NB4 (cell line): ENCODE measurements around the gene LRFN2.

Experiments
- DNase-seq: peaks from one replicate; pipeline ENCODE4 v3.0.0; 2010; ENCODE audit warnings: low read depth
- H3K4me3 ChIP-seq: one replicate; pipeline ENCODE4 v1.5.1; 2011; ENCODE audit warnings: mild to moderate bottlenecking, low read depth, low read length, moderate library complexity
- MYC ChIP-seq: IDR thresholded peaks from 2 replicates; pipeline ENCODE4 v1.6.1; 2011; ENCODE audit warnings: low read depth, low read length
- POLR2A ChIP-seq: IDR thresholded peaks from 2 replicates; pipeline ENCODE4 v1.6.1; 2011; ENCODE audit warnings: mild to moderate bottlenecking; ENCODE audit not compliant: insufficient read length; ENCODE audit errors: extremely low read depth
- TF ChIP-seq, protein P1 (sequence below): IDR thresholded peaks from one replicate; pipeline ENCODE4 v1.5.1; 2012; ENCODE audit warnings: low read depth, low read length
- TF ChIP-seq, protein P2 (sequence below): IDR thresholded peaks from 2 replicates; pipeline ENCODE4 v1.6.1; 2011; ENCODE audit warnings: low read depth, low read length

LRFN2 gene

GRCh38 chr6:40529040-40529439, 58.1 kb downstream of the LRFN2 start:
- H3K4me3 ChIP-seq, result no peak overlapping the region
- TF ChIP-seq MYC, result no peak
- TF ChIP-seq, protein P1, sequence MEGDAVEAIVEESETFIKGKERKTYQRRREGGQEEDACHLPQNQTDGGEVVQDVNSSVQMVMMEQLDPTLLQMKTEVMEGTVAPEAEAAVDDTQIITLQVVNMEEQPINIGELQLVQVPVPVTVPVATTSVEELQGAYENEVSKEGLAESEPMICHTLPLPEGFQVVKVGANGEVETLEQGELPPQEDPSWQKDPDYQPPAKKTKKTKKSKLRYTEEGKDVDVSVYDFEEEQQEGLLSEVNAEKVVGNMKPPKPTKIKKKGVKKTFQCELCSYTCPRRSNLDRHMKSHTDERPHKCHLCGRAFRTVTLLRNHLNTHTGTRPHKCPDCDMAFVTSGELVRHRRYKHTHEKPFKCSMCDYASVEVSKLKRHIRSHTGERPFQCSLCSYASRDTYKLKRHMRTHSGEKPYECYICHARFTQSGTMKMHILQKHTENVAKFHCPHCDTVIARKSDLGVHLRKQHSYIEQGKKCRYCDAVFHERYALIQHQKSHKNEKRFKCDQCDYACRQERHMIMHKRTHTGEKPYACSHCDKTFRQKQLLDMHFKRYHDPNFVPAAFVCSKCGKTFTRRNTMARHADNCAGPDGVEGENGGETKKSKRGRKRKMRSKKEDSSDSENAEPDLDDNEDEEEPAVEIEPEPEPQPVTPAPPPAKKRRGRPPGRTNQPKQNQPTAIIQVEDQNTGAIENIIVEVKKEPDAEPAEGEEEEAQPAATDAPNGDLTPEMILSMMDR, result no peak
- no peak for TF ChIP-seq POLR2A
- TF ChIP-seq, protein P2, sequence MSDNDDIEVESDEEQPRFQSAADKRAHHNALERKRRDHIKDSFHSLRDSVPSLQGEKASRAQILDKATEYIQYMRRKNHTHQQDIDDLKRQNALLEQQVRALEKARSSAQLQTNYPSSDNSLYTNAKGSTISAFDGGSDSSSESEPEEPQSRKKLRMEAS, result no peak

GRCh38 chr6:40528051-40528450, 59.1 kb downstream of the LRFN2 start:
- no peak overlapping the region for H3K4me3 ChIP-seq
- DNase-seq, result no peak
- TF ChIP-seq MYC (no peak), POLR2A (no peak)
- TF ChIP-seq, protein P1, result no peak
- TF ChIP-seq, protein P2, result no peak

More at GRCh38 chr6:40529040-40529439, 58.1 kb downstream of the LRFN2 start:
- DNase-seq, result no peak

DNA sequence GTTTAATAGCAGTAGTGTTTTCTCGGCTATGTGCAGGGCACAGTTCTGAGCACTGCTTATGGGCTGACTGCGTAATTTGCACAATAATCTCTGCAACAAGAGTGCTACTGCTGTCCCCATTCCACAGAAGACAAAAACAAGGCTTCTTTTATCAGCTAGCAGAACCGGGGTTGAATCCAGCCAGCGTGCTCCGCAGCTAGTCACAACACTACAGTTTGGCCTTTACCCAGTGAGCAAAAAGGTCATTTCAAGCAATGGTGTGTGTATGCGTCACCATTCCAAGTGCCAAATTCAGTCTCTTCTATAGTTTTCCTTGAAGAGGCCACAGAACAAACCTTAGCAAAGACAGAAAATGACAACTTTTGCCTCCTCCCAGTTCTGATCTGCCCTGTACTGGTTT, 61.1 kb downstream of the LRFN2 start:
- TF ChIP-seq, protein P2, result no peak
- no peak for DNase-seq
- H3K4me3 ChIP-seq, result no peak overlapping the region

DNA sequence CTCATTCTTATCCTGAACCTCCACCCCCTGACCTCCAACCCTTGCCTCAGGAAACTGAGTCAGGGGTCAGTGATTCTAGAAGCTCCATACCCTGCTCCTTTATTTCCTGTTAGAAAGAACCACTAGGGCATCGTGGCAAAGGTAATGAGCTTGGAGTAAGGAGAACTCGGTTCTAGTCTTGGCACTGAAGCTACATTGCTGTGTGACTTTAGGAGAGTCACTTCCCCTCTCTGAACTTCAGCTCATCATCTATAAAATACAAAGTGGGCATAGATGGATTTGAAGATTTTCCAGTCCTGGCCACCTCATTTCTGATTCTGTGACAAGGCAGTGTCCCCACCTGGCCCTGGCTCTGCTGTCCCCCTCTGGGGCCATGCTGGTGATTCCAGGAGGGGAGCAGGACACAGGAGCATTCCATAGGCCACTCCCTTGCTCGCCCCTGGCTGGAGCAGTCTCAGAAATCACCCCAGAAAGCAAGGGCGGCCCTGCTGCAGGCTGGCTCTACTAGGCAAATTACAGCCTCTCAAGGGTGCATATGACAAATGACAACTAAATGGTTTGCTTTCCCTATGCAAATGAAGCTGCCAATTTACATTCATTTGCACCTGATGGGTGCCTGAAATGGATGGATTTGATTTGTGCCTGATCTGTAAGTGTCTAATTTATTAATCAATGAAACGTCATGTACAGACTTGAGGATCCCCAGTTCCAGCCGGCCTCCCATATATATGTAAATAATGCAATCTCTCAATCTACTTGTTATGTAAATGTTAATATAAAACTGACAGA, 62.2 kb downstream of the LRFN2 start:
- no peak overlapping the region for H3K4me3 ChIP-seq
- TF ChIP-seq, protein P2, result no peak
- no peak for TF ChIP-seq MYC
- TF ChIP-seq POLR2A, result no peak
- TF ChIP-seq, protein P1, result no peak
- no peak for DNase-seq

GRCh38 chr6:40523505-40524172, 63.5 kb downstream of the LRFN2 start:
- no peak overlapping the region for H3K4me3 ChIP-seq
- no peak for DNase-seq
- TF ChIP-seq, protein P2, result no peak
- TF ChIP-seq MYC, result no peak
- TF ChIP-seq POLR2A, result no peak
- TF ChIP-seq, protein P1, result no peak

DNA sequence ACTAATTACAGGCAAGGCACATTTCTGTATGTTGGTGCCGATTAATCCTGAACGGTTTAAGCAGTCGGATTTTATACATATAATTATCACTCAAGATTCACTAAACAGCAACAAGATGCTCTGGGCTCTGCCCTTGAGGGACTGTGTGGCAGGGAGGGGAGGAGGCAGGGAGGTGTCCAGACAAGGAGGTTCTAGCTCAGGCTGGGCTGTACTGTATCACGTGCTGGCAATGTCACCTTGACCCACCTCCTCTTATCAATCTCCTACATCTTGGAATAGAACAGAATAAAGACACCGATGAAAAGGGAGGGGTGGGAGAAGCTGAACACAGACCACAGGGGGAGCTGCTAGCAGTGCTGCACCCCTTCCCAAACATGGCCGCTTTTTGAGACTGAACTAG, 65.7 kb downstream of the LRFN2 start:
- no peak overlapping the region for H3K4me3 ChIP-seq
- TF ChIP-seq, protein P2, result no peak
- TF ChIP-seq MYC, result no peak
- TF ChIP-seq, protein P1, result no peak
- DNase-seq, result no peak
